Hematopoietic multipotent progenitor cell treated with erythropoietin and hydrocortisone succinate and interleukin-3 and kit ligand, for 17 days (in vitro differentiated cells): ENCODE results near the gene PAX7.
"Not testable (repeated sequence)": the region's sequence is repeated elsewhere in the genome, so short reads cannot be mapped to it uniquely, and the experiment has no call there.

Experiments
- DNase-seq: peaks from one replicate; pipeline ENCODE4 v3.0.0-alpha.2; 2015; ENCODE audit warnings: low spot score

Gene PAX7

DNA sequence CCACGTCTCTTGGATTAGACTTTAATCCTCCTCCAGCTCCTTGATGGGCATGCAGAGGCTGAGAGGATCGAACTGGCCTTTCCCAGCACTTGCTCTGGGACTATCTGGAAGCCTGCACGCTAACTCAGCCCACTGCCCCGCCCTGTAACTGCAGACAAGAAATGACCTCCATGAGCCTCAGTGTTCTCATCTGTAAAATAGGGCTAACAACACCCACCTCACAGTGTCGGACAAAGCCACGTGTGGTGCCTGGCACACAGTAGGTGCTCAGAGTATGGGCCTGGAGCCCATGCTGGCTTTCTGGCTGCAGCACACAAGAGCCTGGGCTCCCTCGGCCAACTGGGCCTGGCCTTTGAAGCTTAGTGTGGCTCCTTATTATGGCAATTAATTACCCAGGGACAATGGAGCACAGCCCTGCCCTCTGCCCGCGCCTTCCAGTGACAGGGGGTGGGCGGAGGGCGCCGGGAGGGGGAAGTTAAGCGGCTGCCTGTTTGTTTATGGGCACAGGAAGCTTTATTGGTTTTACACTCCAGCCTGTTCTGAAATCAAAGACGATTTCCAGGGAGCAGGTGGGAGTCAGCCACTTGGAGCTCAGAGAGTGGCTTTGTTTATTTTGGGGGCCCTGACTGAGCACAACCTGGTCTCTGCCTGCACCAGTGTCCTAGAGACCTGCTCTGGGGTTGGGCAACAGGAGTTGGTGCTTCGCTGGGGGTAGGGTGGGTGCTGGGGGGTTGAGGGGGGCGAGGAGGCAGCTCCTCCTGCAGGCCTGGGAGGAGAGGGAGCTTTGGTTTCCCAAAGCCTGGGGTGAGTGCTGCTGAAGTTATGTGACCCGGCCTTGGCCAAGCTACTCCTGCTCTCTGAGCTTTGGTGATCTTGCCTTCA, 31.0 kb downstream of the PAX7 start:
- no peak for DNase-seq

DNA sequence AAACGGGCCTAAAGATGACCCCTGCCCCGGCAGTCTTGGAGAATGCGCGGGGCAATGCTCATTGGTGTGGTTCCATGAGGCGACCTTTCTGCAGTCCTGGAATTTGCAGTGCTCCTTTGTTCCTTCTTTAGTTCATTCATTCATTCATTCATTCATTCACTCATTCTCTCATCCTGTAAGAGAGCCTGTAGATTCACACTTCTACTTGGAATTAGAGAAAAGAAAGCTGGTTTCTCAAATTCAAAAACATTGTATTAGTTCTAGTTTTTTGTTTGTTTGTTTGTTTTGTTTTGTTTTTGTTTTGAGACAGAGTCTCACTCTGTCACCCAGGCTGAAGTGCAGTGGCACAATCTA, 31.6 kb downstream of the PAX7 start:
- no peak for DNase-seq

DNA sequence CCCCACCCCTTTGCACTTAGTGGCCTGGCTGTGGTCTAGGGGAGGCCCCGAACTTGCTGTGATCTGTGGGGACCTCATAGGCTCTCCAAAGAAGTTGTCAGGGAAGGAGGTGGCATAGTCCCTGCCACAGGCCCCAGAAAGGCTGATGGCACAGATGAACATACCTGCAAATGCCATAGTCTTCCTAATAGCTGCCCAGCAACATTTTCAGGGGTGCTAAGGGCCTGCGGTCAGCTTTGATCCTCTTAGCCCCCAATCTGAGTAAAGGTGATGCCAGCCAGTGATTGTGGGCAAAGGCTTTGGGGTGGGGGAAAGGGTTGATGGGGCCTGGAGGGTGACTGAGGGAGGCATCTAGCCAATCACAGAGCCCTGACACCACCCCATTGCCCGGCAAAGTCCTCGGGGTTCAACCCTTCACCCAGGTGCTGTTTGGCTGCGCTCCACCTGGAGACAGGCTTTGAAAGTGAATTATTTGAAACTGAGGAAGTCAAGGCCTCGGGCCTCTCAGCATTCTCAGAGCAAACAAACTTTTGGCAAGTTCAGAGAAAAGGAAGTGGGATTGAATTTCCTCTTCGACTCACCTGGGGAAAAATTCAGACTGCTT, 35.8 kb downstream of the PAX7 start:
- DNase-seq = no peak

- no peak for DNase-seq
Observed at GRCh38 chr1:18667333-18667732, 36.7 kb downstream of the PAX7 start.

GRCh38 chr1:18668046-18668445, 37.4 kb downstream of the PAX7 start:
- no peak for DNase-seq

GRCh38 chr1:18668750-18669404, 38.2 kb downstream of the PAX7 start:
- no peak for DNase-seq

GRCh38 chr1:18670121-18670867, 39.6 kb downstream of the PAX7 start:
- DNase-seq = no peak

GRCh38 chr1:18670868-18671225, 40.2 kb downstream of the PAX7 start:
- no peak for DNase-seq

GRCh38 chr1:18673976-18674375, 43.3 kb downstream of the PAX7 start:
- DNase-seq = no peak

GRCh38 chr1:18676332-18676781, 45.7 kb downstream of the PAX7 start:
- DNase-seq = no peak

DNA sequence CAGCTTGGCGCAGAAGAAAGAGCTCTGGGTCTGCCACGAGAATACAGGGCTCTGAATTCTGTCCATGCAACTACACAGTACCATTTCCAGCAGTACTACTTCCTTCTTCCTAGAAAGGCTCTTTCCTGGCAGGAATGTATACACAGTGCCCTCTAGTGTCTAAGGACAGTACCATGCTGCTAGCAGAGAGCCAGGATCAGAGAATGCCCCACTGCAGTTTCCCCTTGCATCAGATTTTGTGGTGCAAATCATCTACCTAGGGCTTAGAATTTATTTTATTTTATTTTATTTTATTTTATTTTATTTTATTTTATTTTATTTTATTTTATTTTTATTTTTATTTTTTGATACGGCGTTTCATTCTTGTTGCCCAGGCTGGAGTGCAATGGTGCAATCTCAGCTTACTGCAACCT, 50.8 kb downstream of the PAX7 start:
- DNase-seq = peak; percentile 7

DNA sequence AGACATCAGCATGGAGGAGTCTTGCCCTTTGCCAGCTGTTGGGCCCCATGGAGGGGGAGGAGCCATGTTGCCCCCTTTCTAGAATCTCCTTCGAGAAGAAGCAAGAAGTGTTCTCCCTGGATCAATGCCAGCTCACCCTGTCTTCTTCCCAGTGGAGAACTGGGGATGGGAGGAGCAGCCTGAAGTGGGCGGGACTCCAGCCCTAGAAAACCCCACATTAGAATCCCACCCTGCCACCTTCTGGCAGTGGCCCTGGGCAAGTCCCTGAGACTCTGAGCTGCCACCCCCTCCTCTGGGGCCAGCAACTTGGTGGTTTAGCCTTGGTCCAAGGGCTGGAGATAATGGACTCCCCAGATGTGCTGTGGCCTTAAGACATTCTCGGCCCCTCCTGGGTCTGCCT, 51.7 kb downstream of the PAX7 start:
- DNase-seq = no peak

DNA sequence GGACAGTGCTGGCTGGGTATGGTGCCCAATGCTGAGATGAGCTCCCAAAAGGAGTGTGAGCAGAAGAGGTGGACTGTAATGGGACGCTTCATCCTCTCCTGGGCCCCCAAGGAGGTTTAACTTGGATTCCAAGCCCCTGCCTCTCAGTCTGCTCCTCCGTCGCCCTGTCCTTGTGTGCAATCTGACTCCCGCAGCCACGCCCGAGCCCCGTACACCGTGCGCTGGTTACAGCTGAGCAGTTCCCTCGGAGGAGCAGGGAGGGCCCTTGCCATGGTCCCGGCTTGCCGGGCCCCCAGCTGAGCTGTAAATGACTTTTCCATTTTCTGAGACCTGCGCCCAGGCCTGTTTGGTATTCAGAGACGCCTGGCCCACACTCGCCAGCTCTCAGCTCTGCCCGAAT, 53.7 kb downstream of the PAX7 start:
- DNase-seq = no peak

- no peak for DNase-seq
Observed at GRCh38 chr1:18686540-18686939, 55.9 kb downstream of the PAX7 start.

DNA sequence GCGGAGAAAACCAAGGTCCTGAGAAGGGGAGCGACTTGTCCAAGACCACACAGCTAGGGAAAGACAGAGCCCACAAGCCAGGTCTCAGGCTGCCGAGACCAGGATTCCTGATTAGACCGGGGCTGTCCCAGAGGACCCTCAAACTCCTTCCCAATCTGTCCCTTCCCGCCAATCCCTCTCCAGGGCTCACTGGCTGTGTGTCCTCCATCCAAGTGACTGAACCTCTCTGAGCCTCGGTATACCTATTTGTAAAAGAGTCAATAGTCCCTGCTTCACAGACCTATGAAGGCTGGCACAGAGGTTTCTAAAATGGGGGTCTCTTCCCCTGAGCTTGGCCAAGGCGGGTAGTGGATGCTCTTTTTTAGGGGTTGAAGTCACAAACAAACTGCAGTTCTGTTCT, 56.6 kb downstream of the PAX7 start:
- no peak for DNase-seq

GRCh38 chr1:18691648-18692047, 61.0 kb downstream of the PAX7 start:
- DNase-seq = no peak

- DNase-seq = no peak
Observed at GRCh38 chr1:18693256-18694098, 62.8 kb downstream of the PAX7 start.

DNA sequence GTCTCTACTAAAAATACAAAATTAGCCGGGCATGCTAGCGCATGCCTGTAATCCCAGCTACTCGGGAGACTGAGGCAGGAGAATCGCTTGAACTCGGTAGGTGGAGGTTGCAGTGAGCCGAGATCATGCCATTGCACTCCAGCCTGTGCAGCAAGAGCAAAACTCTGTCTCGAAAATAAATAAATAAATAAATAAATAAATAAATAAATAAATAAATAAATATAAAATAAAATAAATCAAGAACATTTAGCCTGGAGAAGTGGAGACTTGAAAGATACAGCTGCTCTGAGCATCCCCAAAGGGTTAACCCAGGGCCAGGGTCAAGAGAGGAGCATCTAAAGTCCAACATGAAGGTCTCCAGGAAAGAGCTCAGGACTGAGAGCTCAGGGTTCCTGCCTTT, 63.6 kb downstream of the PAX7 start:
- not testable (repeated sequence) for DNase-seq

- no peak for DNase-seq
Observed at GRCh38 chr1:18697541-18697940, 66.9 kb downstream of the PAX7 start.

GRCh38 chr1:18700530-18700929, 69.9 kb downstream of the PAX7 start:
- no peak for DNase-seq

- DNase-seq = no peak
Observed at GRCh38 chr1:18701183-18701582, 70.5 kb downstream of the PAX7 start.
